Measurements from ENCODE around the gene TMLHE.
"Not testable (repeated sequence)": the region's sequence is repeated elsewhere in the genome, so short reads cannot be mapped to it uniquely, and the experiment has no call there.

DNA sequence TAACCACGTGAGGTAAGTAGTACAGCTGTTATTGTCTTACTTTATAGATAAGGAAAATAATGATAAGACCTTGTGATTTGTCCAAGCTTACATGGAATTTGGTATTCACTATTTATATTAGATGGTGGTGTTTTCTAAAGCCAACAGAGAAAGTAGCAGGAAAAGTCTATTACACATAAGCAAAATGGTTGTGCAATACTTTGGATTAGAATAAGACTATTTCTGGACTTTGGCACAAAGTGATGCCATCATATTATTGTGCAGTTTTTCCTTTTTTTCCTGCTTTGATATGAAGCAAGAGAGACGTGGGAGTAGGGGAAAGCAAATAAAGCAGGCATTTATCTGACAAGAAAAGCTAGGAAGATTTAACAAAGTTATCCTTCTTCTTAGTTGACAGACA lies 117.6 kb downstream of the TMLHE start:
- TF ChIP-seq, protein P1, sequence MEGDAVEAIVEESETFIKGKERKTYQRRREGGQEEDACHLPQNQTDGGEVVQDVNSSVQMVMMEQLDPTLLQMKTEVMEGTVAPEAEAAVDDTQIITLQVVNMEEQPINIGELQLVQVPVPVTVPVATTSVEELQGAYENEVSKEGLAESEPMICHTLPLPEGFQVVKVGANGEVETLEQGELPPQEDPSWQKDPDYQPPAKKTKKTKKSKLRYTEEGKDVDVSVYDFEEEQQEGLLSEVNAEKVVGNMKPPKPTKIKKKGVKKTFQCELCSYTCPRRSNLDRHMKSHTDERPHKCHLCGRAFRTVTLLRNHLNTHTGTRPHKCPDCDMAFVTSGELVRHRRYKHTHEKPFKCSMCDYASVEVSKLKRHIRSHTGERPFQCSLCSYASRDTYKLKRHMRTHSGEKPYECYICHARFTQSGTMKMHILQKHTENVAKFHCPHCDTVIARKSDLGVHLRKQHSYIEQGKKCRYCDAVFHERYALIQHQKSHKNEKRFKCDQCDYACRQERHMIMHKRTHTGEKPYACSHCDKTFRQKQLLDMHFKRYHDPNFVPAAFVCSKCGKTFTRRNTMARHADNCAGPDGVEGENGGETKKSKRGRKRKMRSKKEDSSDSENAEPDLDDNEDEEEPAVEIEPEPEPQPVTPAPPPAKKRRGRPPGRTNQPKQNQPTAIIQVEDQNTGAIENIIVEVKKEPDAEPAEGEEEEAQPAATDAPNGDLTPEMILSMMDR (conservative IDR thresholded peaks at IDR 0.05; ENCODE audit: low read depth in 2 of 2), result not testable (repeated sequence)
- TF ChIP-seq POLR2AphosphoS5 (IDR thresholded peaks at IDR 0.05; ENCODE audit: low read depth), result not testable (repeated sequence)

Measured in GM23338 (cell line).